Epithelial cell of prostate (primary cell): ENCODE data around the gene ALDH6A1.

Source experiments
- DNase-seq: peaks from one replicate; pipeline ENCODE4 v3.0.0-alpha.2; 2011; ENCODE audit warnings: low read depth, low spot score
- H3K27ac ChIP-seq: fragments of 450-650 bp; 2 replicates; pipeline ENCODE4 v1.5.1; 2017; ENCODE audit warnings: mild to moderate bottlenecking

Gene ALDH6A1

DNA sequence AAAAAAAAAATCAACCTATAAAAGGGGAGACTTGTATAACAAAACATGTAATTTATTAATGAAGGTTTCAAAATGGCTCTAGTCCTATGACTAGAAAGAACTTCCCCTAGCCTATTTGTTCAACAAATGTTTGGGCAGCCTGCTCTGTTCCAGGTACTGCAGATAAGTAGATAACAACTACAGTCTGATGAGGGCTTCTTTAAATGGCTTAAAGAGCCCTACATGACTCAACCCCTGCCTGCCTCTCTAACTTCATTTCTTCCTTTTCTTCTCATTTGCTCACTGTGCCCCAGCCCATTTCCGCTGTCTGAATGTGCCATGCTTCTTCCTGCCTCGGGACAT lies 21.5 kb downstream of the ALDH6A1 start:
- peak overlapping the region; percentile 75 for H3K27ac ChIP-seq
- DNase-seq = no peak

DNA sequence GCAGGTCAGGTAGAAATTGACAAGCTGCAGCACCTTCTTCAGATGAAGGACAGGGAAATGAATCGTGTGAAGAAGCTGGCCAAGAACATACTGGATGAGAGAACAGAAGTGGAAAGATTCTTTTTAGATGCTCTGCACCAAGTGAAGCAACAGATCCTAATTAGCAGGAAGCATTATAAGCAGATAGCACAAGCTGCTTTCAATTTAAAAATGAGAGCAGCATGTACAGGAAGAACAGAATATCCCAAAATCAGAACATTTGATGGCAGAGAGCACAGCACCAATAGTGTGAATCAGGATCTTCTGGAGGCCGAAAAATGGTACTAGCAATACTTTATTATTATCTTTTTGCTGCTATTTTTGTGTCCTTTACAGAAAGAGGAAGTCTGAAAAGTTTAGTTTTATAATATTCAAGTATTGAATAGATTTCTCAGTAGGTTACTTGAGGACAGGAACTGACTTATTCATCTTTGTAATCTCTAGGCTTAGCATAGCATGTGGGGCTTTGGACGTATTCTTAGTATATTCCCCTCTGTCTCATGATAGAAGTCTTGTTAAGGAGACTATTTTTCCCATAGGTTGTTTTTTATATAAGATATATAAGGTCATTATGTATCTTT lies 34.3 kb downstream of the ALDH6A1 start:
- H3K27ac ChIP-seq = no peak overlapping the region
- no peak for DNase-seq

DNA sequence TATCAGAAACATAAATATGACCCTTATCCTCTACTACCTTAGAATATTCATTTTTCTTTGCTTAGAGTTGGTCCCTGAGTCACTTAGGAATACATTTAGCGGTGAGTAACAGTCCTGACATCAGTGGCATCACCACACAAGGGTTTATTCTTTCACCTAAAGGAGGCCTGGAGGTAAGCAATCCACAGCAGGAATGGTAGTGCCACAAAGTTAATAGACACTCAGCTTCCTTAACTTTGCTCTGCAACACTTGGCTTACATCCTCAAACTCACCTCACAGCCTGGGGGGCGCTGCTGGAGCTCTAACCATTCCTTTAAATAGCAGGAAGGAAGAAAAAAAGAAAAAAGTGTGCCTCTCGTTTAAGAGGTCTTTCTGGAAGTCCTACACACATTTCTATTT lies 36.0 kb downstream of the ALDH6A1 start:
- DNase-seq = no peak
- peak overlapping the region; percentile 85 for H3K27ac ChIP-seq

DNA sequence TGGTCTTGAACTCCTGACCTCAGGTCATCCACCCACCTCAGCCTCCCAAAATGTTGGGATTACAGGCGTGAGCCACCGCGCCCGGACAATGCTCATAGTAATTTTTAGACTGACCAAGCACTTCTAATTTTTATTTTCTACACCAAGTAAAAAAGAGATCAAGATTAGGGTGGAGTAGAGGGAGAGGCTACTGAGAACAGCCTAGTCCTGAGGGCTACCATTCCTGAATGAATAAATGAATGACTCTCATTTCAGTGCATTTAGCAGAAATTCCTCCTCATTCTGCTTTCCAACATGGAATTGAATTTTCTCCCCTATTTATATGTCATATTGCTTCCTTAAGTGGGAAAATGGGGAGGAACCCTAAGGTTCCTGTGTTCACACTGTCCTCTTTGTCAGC lies 38.7 kb downstream of the ALDH6A1 start:
- DNase-seq = no peak
- no peak overlapping the region for H3K27ac ChIP-seq

DNA sequence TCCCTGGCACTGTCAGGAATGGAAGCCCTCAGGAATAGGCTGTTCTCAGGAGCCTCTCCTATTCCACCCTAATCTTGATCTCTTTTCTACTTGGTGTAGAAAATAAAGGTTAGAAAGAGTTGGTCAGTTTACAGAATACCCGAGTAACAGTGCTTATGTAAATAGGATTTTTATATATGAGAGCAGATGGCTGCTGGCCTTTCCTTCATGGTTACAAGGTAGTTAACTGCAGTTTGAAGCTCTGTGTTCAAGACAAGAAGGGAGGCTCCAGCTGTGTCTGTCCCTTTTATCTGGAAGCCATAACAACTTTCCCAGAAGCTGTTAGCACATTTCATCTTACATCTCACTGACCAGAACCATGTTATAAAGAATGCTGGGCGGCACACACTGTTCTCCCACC lies 42.0 kb downstream of the ALDH6A1 start:
- no peak overlapping the region for H3K27ac ChIP-seq
- no peak for DNase-seq

DNA sequence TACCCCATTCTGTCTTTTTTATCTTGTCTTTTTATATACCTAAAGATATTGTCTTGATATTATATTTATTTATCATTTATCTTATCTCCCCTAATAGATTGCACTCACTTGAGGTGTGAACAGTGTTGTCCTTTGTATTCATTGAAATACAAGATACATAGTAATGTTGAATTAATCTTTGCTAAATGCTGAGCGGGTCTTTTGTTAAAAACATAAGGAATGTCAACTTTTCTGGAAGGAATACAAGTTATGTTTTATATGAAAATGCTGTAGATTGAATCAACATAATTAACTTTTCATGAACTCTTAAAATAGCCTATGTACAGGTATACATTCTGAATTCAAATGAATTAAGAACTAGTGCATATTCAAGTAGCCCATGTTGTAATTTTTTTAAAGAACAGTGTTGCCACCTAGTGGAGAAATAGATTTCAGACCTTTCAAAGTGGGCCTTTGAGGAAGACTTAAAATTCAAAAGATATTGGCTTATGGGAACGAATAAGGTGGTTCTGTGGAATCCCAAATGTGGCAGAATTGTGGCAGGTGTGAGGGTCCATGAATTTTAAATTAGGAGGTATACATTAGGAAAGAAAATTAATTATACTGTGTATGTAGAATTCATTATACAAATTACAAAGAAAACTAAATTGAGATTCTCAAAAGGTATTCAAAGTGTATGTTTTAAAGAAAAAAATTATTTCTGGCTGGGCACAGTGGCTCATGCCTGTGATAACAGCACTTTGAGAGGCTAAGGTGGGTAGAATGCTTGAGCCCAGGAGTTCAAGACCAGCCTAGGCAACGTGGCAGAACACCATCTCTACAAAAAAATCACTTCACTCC lies 46.0 kb downstream of the ALDH6A1 start:
- no peak for DNase-seq

DNA sequence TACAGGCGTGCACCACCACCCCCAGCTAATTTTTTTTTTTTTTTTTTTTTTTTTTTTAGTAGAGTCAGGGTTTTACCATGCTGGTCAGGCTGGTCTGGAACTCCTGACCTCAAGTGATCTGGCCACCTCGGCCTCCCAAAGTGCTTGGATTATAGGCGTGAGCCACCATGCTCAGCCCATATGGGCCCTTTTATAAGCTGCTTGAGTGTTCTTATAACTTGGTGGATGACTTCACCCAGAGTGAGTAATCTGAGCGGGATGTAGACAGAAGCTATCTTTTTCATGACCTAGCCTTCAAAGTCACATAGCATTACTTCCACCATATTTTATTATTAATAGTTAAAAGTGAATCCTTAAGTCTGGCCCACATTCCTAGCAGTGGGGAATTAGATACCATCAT lies 48.7 kb downstream of the ALDH6A1 start:
- no peak overlapping the region for H3K27ac ChIP-seq
- DNase-seq = no peak

More for the DNA sequence above, 46.0 kb downstream of the ALDH6A1 start:
- no peak overlapping the region for H3K27ac ChIP-seq

DNA sequence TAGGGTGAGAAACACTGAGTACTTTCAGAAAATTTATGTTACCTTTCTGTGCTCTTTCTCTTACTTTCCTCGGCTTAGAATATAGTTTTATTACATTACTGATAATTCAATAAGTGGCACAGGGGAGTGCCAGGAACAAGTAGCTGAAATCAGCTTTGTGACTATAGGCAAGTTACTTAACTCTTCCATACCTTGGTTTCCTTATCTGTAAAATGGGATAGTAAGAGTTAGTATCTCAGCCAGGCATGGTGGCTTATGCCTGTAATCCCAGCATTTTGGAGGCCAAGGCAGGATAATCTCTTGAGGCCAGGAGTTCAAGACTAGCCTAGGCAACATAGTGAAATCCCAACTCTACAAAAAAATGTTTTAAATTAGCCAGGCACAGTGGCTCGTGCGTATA lies 49.7 kb downstream of the ALDH6A1 start:
- DNase-seq = no peak
- H3K27ac ChIP-seq = no peak overlapping the region

DNA sequence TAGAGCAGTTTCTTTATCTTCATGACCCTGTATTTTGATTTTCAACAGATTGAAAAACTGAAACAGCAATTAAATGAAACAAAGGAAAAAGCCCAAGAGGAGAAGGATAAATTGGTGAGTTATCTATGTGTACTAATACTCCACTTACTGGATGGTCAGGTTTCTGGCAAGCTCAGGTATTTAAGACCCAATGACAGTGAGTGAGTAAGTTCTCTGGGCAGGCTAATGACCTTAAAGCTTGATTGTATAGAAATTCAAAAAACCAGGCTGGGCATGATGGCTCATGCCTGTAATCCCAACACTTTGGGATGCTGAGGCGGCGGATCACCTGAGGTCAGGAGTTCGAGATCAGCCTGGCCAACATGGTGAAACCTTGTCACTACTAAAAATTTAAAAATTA lies 55.1 kb downstream of the ALDH6A1 start:
- H3K27ac ChIP-seq = peak overlapping the region; percentile 8
- peak; percentile 44 for DNase-seq

DNA sequence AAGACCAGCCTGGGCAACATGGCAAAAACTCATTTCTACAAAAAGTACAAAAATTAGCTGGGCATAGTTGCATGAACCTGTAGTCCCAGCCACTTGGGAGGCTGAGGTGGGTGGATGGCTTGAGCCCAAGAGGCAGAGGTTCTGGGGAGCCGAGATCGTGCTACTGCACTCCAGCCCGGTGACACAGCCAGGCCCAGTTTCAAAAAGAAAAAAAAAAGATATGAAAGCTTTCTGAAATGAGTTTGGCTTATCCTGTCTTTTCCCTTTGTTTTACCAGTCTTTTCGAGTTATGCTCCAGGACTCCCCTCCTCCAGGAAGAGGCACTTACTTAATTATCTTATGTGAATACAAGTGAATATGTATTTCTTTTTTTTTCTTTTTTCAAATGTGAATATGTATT lies 61.9 kb downstream of the ALDH6A1 start:
- H3K27ac ChIP-seq = no peak overlapping the region
- DNase-seq = no peak

DNA sequence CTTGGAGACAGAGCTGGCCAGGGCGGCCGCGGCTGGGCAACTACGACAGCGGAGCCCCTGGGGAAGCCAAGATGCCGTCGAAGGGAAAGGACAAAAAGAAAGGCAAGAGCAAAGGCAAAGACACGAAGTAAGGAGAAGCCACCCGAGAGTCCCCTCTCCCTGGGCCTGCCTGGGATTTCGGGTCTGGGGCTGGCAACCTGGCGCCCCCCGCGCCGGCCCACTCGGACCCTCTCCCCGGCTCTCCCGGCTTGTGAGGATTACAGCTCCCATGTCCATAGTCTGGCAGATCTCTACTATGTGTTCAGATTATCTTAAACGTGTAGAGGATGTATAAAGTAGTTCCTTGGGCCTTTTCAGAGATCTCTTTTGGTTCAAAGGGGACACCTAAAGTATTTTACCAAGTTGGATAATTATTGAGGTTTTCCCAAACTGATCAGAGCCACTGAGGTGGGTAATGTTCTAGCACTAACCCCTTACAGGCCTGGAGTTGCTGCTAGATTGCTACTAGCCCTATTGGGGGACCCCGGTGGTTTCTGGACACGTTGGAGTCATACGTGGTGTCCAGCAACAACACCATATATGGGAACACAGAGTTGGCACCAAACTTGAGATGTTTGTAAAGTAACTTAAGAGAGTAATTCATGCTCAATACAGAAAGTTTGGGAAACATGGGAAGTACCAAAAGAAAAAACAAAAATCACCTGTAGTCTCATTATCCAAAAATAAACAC lies 64.7 kb downstream of the ALDH6A1 start:
- peak overlapping the region; percentile 94 for H3K27ac ChIP-seq
- no peak for DNase-seq

GRCh38 chr14:74018586-74019407 lies 65.5 kb downstream of the ALDH6A1 start, which contains the start of the genes BBOF1 and ENTPD5:
Gene BBOF1 (plus strand): TSS chr14:74019349. CDS start chr14:74019479, 130 bp downstream.
Gene ENTPD5 (minus strand): TSS chr14:74019288. CDS start chr14:73988102, 31,186 bp downstream.
- DNase-seq = peak; percentile 31
- peak within 1 kb of the TSS; percentile 94 for H3K27ac ChIP-seq

DNA sequence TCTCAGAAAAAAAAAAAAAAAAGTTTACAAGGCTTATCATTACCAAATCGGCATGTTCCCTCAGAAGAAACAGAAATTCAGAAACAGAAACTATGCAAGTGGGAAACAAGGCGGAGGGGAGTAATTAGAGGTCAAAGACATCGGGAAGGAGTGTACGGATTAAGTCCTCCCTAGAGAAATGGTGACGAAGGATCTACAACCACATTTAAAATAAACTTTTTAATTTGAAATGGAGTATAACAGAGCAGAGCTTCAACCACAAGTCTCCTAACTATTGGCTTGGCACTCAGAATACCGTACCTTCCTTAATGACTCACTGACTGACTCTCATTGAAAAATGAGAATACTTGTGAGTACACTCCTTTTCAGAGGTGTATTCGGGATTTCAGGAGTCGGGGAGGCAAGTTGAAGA lies 66.1 kb downstream of the ALDH6A1 start:
- DNase-seq = peak; percentile 37
- H3K27ac ChIP-seq = peak overlapping the region; percentile 94

- DNase-seq = no peak
- no peak overlapping the region for H3K27ac ChIP-seq
These were observed 68.3 kb downstream of the ALDH6A1 start for GRCh38 chr14:74015963-74016362.

- no peak for DNase-seq
- H3K27ac ChIP-seq = no peak overlapping the region
These were observed 69.1 kb downstream of the ALDH6A1 start for GRCh38 chr14:74015176-74015575.

- no peak for DNase-seq
- no peak overlapping the region for H3K27ac ChIP-seq
These were observed 70.0 kb downstream of the ALDH6A1 start for GRCh38 chr14:74014299-74014698.

DNA sequence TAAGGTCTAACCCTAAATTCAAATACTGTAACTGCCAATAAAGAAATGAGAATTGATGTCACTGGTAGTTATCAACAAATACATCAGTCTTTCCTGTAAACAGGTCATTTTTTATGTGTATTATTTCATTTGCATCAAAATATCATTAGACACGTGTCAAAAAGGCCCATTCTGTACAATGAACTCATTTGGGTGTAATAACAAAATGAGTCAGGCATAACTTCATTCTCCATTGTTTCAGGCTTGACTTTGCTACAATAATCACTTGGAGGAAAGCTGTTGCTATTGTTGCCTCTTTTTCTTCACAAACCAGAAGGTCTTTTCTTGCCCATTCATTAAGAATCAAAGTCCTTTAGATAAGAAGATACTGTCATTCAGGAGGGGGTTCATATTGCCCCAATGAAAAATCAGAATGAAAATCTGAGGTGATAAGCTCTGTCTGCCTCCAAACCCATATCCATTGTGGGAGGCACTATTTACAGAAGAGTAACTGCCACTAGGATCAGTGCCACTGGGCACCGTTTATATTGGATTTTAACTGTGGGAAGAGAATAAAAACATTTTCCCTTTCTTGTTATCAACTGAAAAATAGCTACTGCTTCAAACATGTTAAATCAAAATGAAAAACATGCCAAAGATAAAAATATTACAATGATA lies 75.3 kb downstream of the ALDH6A1 start:
- H3K27ac ChIP-seq = no peak overlapping the region
- no peak for DNase-seq
